Cardiac muscle cell (in vitro differentiated cells and primary cell): ENCODE measurements around the gene RASA3. TPM values are rescaled to one million over a fixed set of nuclear protein-coding genes. Genes with fewer than 3 reads are reported as not detected.
"Not testable (repeated sequence)": the region's sequence is repeated elsewhere in the genome, so short reads cannot be mapped to it uniquely, and the experiment has no call there.

ENCODE experiments used
- DNase-seq, 2 donors: peaks; one replicate each; pipeline versions ENCODE4 v3.0.0 to v3.0.0-alpha.2; 2010 to 2017; ENCODE audit warnings: low read depth in 1 of 2, low spot score in 1 of 2
- H3K27ac ChIP-seq: fragments of 200-600 bp; sonication (generic); 2 replicates; pipeline ENCODE4 v1.5.1; 2016
- H3K27me3 ChIP-seq: fragments of 200-600 bp; sonication (generic); 2 replicates; pipeline ENCODE4 v1.6.0; 2016; ENCODE audit warnings: control low read depth
- H3K36me3 ChIP-seq: fragments of 200-600 bp; sonication (generic); 2 replicates; pipeline ENCODE4 v1.5.1; 2016; ENCODE audit warnings: control low read depth
- H3K4me1 ChIP-seq: fragments of 200-600 bp; sonication (generic); 2 replicates; pipeline ENCODE4 v1.8.1; 2017; ENCODE audit warnings: low read depth, mild to moderate bottlenecking, mixed run types
- H3K4me3 ChIP-seq: fragments of 200-600 bp; sonication (generic); 2 replicates; pipeline ENCODE4 v1.5.1; 2016; ENCODE audit warnings: mild to moderate bottlenecking
- H3K9me3 ChIP-seq: fragments of 200-600 bp; sonication (generic); 2 replicates; pipeline ENCODE4 v1.5.1; 2017; ENCODE audit warnings: low read depth, mild to moderate bottlenecking, control low read depth
- polyA plus RNA-seq: library from polyadenylated mRNA; unstranded; fragments of >200 nt; fragmentation: Nextera tagmentation; extraction: Ambion mirVana; gene quantifications from 2 replicates; pipeline ENCODE4 v1.2.1, GENCODE V29; 2016
- total RNA-seq: library from RNA; depleted of rRNA; stranded (reverse); fragments of >200 nt; gene quantifications from 2 replicates; pipeline ENCODE4 v1.2.3, GENCODE V29; 2016
- TF ChIP-seq, protein P1 (sequence below): IDR thresholded peaks from 2 replicates; pipeline ENCODE4 v1.5.1; 2012; ENCODE audit warnings: low read depth, mild to moderate bottlenecking, low read length

RASA3 gene
- total and polyA plus RNA-seq, 2 experiments from 2014 or later, result 14.0 to 26.0 TPM

DNA sequence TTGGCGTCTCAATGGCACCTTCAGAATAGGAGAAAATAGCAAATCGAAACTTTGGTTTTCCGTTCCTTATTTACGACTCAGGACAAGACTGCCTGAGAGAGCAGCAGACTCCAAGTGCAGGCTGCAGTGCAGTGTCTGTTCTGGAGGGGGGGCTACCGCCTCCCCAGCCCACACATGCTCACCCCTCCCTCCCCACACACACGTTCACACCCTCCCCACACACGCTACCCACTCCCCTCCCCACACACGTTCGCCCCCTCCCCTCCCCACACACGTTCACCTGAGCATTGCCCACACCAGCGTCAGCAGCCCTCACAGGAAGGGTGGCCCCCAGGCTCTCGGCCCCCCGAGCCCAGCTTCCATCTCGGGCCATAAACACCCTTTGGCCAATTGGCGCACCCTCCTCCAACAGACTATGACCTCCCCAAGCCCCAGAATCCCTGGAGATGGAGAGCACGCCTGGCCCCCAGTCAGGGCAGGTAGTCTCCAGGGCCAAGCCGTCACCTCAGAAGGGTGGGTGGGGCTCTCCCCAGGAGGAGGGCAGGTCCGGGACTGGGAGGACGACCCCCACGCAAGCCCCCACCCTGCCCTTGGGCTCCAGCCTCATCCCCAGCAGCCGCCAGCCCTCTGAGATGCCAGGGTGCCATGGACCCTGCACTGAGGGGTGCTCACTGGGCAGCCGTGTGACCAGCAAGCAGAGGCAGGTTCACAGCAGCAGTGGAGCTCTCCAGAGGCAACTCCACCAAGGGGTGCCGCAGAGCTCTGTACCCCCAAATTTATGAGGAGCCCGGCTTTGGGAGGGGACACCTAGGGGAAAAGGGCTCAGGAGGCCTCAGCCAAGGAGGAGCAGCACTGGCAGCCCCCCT lies 27.5 kb downstream of the RASA3 start:
- Histone ChIP-seq H3K36me3 (no peaks in the 10 kb centered on the region), H3K9me3 (no peaks in the 10 kb centered on the region), H3K4me3 (no peak overlapping the region), H3K27ac (peak overlapping the region; percentile 67), H3K4me1 (peaks cover 28% of the 10 kb centered on the region), H3K27me3 (no peaks in the 10 kb centered on the region)
- no peak for DNase-seq
- TF ChIP-seq, protein P1, sequence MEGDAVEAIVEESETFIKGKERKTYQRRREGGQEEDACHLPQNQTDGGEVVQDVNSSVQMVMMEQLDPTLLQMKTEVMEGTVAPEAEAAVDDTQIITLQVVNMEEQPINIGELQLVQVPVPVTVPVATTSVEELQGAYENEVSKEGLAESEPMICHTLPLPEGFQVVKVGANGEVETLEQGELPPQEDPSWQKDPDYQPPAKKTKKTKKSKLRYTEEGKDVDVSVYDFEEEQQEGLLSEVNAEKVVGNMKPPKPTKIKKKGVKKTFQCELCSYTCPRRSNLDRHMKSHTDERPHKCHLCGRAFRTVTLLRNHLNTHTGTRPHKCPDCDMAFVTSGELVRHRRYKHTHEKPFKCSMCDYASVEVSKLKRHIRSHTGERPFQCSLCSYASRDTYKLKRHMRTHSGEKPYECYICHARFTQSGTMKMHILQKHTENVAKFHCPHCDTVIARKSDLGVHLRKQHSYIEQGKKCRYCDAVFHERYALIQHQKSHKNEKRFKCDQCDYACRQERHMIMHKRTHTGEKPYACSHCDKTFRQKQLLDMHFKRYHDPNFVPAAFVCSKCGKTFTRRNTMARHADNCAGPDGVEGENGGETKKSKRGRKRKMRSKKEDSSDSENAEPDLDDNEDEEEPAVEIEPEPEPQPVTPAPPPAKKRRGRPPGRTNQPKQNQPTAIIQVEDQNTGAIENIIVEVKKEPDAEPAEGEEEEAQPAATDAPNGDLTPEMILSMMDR, result no peak

DNA sequence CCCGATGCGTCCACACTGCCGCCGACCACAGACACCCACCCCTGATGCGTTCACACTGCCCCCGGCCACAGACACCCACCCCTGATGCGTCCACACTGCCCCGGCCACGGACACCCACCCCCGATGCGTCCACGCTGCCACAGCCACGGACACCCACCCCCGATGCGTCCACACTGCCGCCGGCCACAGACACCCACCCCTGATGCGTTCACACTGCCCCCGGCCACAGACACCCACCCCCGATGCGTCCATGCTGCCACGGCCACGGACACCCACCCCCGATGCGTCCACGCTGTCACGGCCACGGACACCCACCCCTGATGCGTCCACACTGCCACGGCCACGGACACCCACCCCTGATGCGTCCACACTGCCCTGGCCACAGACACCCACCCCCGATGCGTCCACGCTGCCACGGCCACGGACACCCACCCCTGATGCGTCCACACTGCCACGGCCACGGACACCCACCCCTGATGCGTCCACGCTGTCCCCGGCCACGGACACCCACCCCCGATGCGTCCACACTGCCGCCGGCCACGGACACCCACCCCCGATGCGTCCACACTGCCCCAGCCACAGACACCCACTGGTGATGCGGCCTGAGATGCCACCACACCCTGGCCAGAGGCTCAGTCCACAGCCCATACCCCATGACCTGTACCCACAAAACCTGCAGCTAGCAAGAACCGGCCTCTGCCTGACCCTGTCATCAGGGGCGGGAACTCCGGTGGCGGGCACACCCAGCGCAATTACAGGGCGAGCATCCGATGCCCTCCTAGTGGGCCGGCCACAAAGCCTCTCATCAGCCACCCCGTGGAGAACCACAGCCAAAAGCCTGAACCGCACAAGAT lies 28.4 kb downstream of the RASA3 start:
- no peak overlapping the region for H3K27ac ChIP-seq
- TF ChIP-seq, protein P1, result no peak
- H3K4me3 ChIP-seq, result no peak overlapping the region
- H3K9me3 ChIP-seq, result no peaks in the 10 kb centered on the region
- DNase-seq, result no peak
- H3K36me3 ChIP-seq, result no peaks in the 10 kb centered on the region
- H3K4me1 ChIP-seq, result peaks cover 31% of the 10 kb centered on the region
- no peaks in the 10 kb centered on the region for H3K27me3 ChIP-seq

DNA sequence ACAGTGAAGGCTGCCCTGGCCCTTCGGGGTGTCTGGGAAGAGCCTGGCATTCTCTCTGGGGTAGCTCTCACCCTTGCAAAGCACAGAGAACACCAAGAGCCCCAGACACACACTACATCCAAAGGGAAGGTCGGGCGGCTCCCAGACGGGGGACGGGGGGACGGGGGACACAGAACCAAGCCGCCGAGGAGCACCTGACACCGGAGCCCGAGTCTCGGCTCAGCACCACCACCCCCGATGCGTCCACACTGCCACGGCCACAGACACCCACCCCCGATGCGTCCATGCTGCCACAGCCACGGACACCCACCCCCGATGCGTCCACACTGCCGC lies 29.2 kb downstream of the RASA3 start:
- not testable (repeated sequence) for H3K9me3 ChIP-seq, H3K27ac ChIP-seq, H3K27me3 ChIP-seq, DNase-seq, H3K36me3 ChIP-seq, H3K4me3 ChIP-seq
- peaks cover 39% of the 10 kb centered on the region for H3K4me1 ChIP-seq

DNA sequence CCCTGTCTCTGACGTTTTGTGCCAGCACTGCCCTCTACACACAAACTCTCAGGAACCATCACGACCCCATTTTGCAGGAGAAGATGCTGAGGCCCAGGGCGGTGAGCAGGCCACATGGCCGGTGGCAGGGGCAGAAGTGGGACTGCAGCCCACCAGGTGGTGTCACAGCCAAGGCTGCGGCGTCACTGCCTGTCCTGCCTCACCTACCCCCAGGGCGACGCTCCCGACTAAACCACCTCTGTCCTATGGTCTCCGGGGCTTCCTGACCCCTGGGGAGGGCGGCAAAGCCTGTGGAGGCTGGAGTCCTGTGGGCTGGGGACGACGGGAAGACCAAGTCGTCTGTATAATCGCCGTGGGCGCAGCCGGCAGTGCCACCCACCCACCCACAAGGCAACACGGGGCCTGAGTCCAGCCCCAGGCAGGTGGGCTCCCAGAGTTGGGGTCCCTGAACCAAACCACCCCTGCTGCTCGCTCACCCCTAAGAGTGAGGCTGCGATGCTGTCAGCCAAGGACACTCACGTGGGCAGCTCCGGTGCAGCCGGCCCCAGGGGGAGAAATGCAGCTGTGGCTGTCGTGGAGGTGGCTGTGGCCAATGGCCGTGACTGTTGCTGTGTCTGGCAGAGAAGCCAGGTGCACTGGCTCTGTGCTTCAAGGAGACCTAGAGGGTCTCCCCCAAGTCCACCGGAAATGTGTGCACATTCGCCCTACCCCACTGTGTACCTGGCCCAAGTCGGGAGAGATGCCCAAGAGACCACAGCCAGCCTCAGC lies 29.7 kb downstream of the RASA3 start:
- no peak overlapping the region for H3K27ac ChIP-seq
- H3K4me1 ChIP-seq, result peaks cover 43% of the 10 kb centered on the region
- DNase-seq, result no peak
- TF ChIP-seq, protein P1, result no peak
- no peaks in the 10 kb centered on the region for H3K9me3 ChIP-seq
- no peaks in the 10 kb centered on the region for H3K36me3 ChIP-seq
- no peak overlapping the region for H3K4me3 ChIP-seq
- no peaks in the 10 kb centered on the region for H3K27me3 ChIP-seq

DNA sequence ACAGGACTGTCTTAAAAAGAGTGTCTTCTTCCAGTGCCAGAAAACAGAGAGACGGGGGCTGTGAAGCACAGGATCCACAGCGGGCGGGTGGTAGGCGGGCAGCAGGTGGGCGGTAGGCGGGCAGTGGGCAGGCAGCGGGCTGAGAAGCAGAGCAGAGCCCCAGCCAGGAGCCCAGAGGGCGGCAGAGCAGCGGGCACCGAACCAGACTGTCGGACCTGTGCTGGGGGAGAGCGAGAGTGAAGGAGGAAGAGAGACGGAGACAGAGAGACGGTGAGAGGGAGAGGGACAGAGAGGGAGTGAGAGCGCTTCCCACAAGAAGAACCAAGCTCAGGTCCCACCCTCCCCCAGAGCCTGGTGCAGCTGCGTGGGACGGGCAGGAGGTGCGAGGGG lies 30.3 kb downstream of the RASA3 start:
- TF ChIP-seq, protein P1, result no peak
- peaks cover 39% of the 10 kb centered on the region for H3K4me1 ChIP-seq
- no peak for DNase-seq
- no peaks in the 10 kb centered on the region for H3K36me3 ChIP-seq
- no peaks in the 10 kb centered on the region for H3K9me3 ChIP-seq
- peak overlapping the region; percentile 82 for H3K27ac ChIP-seq
- no peaks in the 10 kb centered on the region for H3K27me3 ChIP-seq
- no peak overlapping the region for H3K4me3 ChIP-seq
